Measurements from ENCODE around the gene B9D2. TPM values are rescaled to one million over a fixed set of nuclear protein-coding genes. Genes with fewer than 3 reads are reported as not detected.
"Not testable (repeated sequence)": the region's sequence is repeated elsewhere in the genome, so short reads cannot be mapped to it uniquely, and the experiment has no call there.

B9D2 gene
- total and polyA plus RNA-seq, 2 of the 4 experiments (the other 2 are of a cell fraction): 6.1 to 9.7 TPM

DNA sequence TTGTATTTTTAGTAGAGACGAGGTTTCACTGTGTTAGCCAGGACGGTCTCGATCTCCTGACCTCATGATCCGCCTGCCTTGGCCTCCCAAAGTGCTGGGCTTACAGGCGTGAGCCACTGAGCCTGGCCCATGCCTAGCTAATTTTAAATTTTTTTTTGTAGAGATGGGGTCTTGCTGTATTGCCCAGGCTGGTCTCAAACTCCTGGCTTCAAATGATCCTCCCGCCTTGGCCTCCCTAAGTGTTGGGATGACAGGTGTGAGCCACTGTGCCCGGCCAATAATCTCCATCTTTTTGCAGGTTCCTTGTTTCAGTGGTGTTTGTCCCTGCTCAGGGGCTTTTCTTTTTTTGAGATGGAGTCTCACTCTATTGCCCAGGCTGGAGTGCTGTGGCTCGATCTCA lies 17.6 kb upstream of the B9D2 start:
- H3K14ac ChIP-seq (replicated peaks; ENCODE audit: low read depth, low read length); H2AK5ac ChIP-seq (ENCODE audit: low read depth, low read length); H3K18ac ChIP-seq (ENCODE audit: low read depth, low read length); H3K4me2 ChIP-seq (ENCODE audit: low read depth, low read length); H2AFZ ChIP-seq (replicated peaks; ENCODE audit: low read length, poor library complexity); CTCF ChIA-PET; ATAC-seq (ENCODE audit: low read depth); H2BK20ac ChIP-seq (ENCODE audit: low read depth, low read length); H3K27ac ChIP-seq (ENCODE audit: insufficient read depth, low read length); H4K20me1 ChIP-seq (ENCODE audit: insufficient read depth, low read length); H3K9ac ChIP-seq (ENCODE audit: low read depth, low read length); H2BK15ac ChIP-seq (ENCODE audit: low read depth, low read length); H2AK9ac ChIP-seq (replicated peaks; ENCODE audit: low read depth, low read length, poor library complexity); H4K91ac ChIP-seq (ENCODE audit: insufficient read depth, low read depth, low read length); H2BK5ac ChIP-seq (ENCODE audit: low read depth, low read length, poor library complexity, severe bottlenecking); BruUV-seq (replicated peaks); H4K8ac ChIP-seq (ENCODE audit: low read depth in 2 of 2, low read length in 2 of 2); H3K23ac ChIP-seq (ENCODE audit: low read depth, low read length); H3K36me3 ChIP-seq (ENCODE audit: control insufficient read depth, insufficient read depth, low read length); dilution Hi-C loops (cut with HindIII; ENCODE audit: low sequenced_read_pairs, unreplicated experiment); H3K56ac ChIP-seq (ENCODE audit: extremely low read depth, insufficient read depth, low read length); DNase-seq; H3K4me1 ChIP-seq (ENCODE audit: control insufficient read depth, insufficient read depth, low read length); H2BK120ac ChIP-seq (ENCODE audit: low read depth, low read length); in situ Hi-C loops (cut with MboI; ENCODE audit: low sequenced_read_pairs); H3K4ac ChIP-seq (ENCODE audit: low read depth, low read length); H3K9me3 ChIP-seq (ENCODE audit: control insufficient read depth, insufficient read depth, low read length); H3K9me1 ChIP-seq (ENCODE audit: insufficient read depth, low read length); intact Hi-C loops (cut with micrococcal nuclease); H3K27me3 ChIP-seq (ENCODE audit: control insufficient read depth, insufficient read depth, low read length); H3K79me1 ChIP-seq (ENCODE audit: low read depth in 1 of 2, low read length in 2 of 2); H4K5ac ChIP-seq (ENCODE audit: low read depth, low read length); H3K4me3 ChIP-seq (ENCODE audit: insufficient read depth, low read depth, low read length): not testable (repeated sequence)
- WGBS, 2 experiments (ENCODE audit: extremely low coverage in 2 of 2, insufficient read length in 1 of 2): no CpG with 5 or more reads among the region's 8 CpGs
- POLR2A ChIA-PET (ENCODE audit: unreplicated experiment): interaction anchor here (0.6 kb wide), 2 partner anchors 13 to 1194 kb away, joined by 6 to 13 read pairs; no protein-coding TSS in a partner anchor

Data from IMR-90 (cell line).